ENCODE measurements around the gene RACGAP1.

Gene RACGAP1

DNA sequence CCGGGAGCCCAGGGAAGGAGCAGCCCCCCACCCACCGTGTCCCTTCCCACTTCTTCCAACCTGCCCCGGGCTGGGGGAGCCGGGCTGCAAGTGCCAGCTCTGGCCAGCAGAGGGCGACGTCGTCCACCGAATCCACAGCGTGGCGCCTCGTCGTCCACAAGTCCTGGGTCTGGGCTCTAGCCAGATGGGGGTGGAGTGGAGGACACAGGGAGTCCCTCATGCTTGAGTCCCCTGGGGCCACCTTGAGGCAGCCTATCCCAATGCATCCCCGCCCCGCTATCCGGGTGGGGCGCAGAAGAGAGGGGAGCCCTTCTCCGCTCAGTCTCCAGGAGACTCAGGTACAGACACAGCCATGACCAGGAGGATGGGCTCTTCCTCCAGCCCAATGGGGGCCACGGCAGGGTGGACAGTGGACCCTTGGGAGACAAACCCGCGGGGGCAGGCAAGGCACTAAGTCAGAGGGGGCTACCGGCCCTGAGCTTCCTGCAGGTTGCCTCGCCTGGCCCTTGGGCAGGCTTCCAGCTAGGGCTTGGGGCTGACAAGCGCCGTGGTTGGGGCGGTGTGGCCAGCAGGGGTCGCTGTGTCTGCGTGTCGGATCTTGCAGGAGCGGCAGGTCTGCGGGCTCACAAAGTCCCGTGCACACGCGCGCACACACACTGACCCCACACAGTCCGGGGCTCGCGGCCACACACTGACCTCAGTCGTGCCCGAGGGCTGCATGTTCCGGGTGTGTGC is 58.1 kb downstream of the RACGAP1 start:
- DNase-seq, result peak; percentile 60 to 69

DNA sequence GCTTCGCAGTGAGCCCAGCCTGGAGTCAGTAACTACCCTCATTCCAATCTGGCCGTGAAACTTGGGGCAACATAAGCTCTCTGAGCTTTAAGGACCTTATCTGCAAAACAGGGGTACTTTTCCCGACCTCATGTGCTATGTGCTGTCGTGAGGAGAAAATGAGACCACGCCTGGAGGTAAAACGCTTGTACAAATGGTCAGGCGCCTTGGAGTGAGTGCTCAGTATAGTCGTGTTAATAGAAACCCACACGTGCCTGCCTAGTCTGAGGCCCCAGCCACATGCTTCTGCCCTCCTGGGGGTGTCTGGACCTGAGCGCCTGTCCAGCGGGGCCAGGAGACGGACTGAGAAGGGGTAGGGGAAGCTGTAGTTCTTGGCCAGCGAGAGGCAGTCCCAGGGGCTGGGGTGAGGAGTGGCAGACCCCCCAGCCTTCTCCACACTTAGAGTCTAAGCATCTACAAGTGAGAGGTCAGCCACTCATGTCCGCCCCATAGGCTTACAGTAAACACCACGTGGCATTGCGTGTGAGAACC is 58.7 kb downstream of the RACGAP1 start:
- no peak for DNase-seq

DNA sequence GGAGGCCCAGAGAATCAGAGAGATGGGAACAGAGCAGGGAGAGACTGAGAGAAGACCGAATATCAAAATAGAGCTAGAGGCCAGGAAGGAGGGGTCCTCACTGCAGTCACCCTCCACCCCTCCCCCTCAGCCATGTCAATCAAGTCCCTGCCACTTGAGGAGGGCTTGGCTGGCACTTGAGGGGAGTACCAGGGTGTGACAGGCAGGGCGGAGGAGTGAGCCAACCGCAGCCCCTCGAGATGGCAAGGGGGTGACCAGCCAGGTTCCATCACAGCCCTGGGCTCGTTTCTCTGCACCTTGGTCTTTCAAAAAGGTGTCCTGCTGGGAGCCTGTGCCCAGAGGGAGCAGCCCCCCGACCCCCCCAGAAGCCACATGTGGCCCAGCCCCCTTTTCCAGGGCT is 59.5 kb downstream of the RACGAP1 start:
- no peak for DNase-seq

DNA sequence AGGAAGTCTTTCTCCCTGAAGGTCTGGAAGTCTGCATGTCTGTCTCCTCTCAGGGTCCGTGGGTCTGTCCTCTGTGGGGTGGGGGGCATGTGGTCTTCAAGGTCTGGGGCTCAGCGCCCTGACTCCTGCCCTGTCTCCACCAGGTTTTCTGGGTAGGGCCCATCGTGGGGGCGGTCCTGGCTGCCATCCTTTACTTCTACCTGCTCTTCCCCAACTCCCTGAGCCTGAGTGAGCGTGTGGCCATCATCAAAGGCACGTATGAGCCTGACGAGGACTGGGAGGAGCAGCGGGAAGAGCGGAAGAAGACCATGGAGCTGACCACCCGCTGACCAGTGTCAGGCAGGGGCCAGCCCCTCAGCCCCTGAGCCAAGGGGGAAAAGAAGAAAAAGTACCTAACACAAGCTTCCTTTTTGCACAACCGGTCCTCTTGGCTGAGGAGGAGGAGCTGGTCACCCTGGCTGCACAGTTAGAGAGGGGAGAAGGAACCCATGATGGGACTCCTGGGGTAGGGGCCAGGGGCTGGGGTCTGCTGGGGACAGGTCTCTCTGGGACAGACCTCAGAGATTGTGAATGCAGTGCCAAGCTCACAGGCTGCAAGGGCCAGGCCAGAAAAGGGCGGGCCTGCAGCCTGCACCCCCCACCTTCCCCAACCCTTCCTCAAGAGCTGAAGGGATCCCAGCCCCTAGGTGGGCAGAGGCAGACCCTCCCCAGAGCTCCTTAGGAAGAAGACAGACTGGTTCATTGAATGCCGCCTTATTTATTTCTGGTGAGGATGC is 60.3 kb downstream of the RACGAP1 start:
- no peak for DNase-seq

DNA sequence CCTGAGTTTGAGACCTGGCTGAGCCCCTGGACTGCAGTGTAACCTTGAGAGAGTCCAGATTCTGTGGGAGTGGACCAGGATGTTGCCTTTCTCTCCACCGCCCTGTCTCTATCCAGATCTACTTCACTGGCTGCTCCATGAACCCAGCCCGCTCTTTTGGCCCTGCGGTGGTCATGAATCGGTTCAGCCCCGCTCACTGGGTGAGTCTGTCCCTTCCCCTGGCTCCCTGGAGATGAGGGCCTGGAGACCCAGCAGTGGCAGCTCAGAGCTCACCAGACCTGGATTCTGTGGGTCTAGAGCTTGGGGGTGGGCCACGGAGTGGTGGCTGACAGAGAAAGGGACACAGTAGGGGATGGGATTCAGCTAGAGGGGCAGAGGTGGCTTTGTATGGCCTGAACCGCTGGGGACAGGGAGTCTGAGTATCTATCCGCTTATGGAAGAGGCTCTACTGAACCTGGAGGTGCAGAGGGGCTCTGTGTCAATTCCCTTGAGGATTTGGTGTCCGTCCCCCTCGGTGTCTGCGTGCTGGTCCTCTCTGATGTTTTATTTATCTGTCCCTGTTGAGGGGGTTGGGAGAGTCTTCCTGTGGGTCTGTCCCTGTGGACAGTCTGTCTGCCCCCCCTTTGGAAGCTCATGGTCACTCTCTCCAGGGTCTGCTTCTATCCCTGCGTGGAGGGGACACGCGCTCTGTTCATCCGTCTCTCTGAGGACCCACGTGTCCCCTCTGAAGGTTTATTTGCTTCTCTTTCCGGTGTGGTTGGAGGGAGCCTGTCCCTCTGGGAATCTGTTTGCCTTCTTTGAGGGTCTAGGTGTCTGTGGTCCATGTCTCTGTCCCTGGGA is 61.1 kb downstream of the RACGAP1 start:
- DNase-seq, result no peak

DNA sequence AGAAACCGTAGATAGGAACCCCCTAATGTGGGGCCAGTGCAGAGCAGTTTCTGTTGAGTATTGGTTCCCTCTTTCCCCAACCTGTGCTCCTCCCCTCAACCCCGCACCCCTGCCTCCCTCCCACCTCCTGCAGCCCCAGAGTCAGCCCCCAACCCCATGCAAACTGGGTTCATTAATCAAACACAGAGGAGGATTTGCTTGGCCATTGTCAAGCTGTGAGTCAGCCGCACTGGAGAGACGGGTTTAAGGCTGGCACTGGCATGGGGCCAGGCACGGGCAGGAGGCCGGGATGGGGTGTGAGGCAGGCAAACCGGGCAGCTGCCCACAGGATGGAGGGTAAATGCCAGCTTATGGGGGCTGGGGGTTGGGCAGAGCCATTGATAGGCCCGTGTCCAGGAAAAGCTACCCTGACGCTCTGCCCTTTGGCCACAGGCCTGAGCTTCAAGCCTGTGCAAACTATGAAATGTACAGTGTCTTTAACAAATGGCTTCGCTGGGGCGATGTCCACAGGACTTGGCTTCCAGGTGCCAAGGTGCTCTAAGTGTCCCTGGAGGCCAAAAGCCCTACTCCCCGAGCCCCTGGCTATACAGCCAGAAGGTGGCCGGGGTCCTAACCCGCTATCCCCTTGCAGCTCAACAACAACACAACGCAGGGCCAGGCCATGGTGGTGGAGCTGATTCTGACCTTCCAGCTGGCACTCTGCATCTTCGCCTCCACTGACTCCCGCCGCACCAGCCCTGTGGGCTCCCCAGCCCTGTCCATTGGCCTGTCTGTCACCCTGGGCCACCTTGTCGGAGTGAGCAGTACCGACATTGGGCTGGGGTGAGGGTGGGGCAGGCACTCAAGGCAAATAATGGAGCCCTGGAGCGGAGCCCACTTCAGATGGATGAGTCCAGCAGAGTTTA is 62.2 kb downstream of the RACGAP1 start:
- no peak for DNase-seq

DNA sequence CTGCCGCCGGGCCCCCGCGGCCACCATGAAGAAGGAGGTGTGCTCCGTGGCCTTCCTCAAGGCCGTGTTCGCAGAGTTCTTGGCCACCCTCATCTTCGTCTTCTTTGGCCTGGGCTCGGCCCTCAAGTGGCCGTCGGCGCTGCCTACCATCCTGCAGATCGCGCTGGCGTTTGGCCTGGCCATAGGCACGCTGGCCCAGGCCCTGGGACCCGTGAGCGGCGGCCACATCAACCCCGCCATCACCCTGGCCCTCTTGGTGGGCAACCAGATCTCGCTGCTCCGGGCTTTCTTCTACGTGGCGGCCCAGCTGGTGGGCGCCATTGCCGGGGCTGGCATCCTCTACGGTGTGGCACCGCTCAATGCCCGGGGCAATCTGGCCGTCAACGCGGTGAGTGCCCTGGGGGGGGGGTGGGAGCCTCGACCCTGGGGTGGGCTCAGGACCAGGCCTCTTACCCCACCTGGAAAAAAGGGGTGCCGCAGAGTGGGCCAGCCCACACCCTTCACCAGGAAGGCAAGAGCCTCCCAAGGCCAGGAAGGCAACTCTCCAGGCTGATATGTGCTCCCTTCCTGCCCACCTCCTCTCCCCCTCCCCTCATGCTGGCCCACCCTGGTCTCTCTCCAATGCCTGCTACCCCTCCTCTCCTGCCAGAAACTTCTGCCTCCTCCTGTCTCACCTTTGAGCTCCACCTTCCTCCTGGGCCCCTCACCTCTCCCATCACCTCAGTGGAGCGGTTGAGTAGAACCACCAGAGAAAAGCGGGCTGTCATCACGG is 63.1 kb downstream of the RACGAP1 start:
- DNase-seq, result no peak

DNA sequence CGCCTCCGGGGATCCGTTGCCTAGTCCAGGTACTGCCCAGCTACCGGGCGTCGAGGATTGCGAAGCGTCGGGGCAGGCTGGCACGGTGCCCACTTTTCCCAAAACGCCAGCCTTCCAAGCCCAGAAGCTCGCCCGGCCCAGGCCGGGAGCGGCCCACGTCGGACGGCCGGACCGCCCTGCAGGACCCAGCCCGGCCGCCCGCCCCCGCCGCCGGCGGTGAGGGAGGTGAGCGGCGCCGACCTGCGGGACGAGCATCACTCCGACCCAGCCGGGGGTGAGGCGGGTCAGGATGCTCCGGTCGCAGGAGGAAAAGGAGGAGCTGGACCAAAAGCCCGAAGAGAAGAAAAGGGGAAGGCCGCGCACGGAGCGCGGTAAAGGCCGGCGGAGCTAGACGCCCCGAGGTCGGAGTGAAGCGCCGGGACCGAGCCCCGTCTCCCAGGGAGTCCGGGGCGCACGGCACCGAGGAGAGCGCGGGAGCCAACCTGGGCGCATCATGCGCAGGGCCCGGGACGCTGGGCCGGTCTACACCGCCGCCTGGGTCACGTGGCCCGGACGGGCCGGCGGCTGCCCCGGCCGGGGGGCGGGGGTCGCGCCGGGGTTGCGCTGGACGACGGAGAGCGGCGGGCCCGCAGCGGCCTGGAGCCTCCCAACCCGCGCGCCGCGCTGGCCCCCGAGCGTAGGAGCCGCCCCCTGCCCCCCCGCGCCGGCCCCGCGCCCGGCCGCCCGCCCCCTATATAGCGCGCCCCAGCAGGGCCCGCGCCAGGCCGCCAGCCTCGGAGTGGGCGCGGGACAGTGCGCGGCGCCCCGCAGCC is 64.0 kb downstream of the RACGAP1 start, which contains the start of gene AQP5:
AQP5 (plus strand) TSS at position 762 of the 812 bp plus-strand sequence. CDS start 146 bp downstream, outside the sequence.
- DNase-seq, result no peak

DNA sequence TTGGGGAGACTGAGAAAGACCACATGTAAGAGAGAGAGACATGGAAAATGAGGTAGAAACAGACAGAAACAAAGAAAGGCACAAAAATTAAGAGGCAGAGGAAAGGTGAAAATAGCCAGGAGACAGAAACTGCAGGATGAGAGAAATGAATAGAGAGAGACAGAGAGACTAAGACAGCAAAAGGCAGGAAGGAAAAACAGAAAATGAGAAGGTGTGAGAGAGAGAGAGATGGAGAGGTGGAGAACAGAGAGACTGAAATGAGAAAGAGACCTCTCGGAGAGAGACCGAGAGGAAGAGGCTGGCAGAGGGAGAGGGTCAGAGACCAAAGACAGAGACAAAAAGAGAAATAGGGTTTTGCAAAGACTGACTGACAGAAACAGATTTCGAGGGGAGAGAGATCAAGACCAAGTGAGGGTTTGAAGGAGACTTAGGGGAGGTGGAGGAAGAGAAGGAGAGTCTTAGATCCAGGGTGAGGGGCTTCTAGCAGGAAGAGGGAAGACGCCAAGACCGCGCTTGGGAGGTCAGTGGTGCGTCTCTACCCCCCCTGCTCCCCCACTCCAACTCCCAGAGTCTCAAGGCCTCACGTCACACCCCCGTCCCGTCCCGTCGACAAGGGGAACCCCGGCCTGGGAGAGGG is 64.7 kb downstream of the RACGAP1 start:
- DNase-seq, result no peak

DNA sequence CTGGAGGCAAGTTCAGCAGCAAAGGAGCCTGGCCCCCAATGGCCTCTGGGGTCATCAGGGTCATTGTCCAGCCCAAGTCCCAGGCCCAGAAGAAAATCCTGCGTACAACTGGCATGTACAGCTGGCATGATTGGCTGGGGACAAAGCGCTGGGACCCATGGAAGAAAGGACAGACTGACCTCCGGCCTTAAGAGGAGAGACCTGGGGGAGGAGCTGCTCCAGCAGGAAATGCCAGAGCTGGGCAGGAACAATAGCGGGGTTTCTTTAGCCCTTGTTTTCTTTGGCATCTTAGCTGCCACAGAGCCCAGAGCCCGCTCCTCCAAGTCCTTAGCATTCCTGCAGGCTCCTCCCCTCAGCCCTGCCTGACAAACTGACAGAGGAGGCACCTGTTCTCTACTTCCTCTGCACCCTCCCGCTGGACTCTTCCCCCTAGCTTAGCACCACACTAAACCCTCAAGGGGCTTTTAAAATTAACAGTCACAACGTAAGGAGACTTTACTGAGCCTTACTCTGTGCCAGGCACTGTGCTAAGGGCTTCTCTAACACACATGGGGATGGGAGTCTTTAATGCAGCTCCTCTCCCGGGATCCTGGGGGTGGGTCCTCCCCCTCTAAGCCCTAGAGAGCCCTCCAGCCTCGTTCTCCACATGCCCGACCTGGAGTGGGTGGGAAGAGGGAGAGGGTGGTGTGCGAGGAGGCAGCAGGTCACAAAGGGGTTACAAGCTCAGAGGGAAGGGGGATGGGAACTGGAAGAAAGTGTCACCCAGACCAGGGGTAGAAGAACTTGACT is 65.4 kb downstream of the RACGAP1 start:
- peak; percentile 22 to 37 for DNase-seq

DNA sequence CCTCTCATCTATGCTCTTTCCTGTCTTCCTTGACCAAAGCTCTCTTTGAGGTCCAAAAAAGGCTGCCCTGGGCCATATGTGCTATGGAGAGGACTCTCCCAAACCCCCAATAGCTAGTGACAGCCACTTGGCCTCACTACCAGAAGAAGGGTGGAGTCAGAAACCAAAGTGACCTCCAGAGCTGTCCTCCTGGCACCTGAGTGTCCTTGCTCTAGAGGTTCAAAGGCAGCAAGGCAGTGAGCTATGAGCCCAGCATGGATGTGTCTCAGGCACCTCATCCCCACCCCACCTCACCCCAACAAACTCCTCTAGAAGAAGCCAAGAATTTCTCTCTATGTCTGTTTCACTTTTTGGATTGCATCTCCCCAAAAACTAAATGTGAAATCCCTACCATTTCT is 67.7 kb downstream of the RACGAP1 start:
- DNase-seq, result no peak

DNA sequence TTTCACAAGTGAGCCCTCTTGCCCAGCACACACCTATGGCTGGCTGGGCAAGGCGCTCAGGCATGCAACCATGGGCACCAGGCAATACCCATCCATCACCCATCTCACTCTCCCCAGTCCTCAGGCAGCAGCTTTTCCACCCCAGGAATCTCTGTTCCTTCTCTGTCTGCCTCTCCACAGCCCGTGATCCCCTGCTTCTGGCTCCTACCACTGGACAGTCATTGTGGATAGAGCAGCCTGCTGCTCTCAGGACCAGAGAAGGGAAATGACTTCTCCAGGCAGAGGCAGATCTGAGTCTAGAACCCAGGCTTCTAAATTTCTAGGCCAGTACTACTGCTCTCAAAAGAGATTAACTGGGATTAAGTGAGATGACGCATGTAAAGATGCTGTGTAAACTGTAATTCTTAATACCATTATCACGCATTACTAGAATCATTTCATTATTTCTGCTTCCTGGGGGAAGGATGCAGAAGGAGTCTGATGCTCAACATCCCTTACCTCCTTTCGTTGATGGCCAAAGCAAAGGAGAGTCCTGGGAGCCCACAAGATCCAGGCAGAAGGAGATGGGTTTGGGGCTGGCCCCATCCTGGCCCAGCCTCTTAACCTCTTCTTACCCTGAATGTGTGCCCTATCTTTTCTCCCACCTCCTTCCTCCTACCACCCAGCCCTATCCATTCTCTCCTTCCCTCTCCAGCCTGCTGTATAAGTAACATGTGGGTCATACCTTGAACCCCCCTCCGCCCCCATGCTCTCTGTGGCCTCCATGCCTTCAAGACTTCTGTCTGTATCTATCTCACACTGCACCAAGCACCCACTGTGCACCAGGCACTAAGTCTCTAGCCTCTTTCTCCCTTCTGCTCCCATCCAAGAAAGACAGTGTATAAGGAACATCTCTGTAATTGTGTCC is 68.4 kb downstream of the RACGAP1 start:
- DNase-seq, result no peak

DNA sequence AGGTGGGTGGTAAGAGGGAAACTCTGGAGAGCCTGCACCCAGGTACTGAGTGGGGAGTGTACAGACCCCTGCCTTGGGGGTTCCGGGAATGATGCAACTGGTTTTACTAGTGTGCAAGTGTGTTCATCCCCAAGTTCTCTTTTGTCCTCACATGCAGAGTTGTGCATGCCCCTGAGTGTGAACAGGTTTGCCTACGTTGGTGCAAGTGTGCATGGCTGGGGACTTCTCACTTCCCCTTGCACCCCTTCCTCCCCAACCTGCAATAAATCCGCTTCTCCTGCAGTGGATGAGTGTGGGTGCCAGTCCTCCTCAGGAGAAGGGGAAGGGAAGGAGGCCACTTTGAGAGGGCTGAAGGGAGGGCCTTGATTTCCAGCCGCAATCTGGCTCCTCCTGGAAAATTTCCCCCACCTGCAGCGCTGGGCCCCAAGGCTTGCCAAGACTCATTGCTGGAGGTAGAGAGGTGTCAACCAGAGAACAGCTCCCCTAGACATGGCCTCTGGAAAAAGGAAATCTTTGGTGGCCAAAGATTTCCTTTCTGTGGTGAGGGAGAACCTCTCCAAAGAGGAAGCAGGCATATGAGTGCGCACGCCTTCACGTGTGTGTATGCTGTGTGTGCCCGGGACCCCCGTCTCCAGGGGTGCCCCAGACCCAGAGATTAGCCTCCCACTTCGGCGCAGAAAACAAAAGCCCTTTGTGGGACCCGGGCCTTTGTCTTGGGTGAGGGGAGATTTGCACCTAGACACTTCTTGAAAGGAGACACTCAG is 69.2 kb downstream of the RACGAP1 start:
- DNase-seq, result peak; percentile 40 to 50

DNA sequence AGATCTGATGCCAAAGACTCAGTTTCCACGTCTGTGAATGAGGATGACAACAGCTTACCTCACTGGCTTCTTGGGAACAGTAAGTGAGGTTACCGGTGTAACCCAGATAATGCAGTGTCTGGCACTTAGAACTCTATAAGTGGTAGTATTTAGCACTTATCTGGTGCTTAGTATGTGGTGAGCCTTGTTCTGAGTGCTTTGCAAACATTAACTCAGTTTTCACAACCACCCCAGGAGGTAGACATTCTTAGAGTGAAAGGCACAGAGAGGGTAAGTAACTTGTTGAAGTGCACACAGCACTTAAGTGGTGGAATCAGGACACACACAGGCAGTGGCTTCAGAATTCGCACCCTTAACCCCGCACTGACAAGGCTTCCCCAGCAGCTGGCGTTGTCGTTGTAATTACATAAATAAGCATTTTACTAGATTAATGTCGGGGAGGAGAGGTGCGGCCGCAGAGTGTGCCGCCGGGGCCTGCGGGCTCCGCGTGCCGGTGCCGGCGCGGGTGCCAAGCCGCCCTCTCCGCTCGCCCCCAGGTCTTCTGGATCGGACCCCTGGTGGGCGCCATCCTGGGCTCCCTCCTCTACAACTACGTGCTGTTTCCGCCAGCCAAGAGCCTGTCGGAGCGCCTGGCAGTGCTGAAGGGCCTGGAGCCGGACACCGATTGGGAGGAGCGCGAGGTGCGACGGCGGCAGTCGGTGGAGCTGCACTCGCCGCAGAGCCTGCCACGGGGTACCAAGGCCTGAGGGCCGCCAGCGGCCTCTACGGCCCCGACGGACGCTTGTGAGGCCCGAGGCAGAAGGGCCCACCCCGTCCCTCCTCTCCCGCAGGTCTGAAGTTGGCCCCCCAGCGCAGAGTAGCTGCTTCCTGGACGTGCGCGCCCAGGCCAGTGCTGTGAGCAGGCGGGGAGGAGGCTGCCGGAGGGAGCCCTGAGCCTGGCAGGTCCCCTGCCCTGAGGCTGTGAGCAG is 70.1 kb downstream of the RACGAP1 start:
- DNase-seq, result no peak

DNA sequence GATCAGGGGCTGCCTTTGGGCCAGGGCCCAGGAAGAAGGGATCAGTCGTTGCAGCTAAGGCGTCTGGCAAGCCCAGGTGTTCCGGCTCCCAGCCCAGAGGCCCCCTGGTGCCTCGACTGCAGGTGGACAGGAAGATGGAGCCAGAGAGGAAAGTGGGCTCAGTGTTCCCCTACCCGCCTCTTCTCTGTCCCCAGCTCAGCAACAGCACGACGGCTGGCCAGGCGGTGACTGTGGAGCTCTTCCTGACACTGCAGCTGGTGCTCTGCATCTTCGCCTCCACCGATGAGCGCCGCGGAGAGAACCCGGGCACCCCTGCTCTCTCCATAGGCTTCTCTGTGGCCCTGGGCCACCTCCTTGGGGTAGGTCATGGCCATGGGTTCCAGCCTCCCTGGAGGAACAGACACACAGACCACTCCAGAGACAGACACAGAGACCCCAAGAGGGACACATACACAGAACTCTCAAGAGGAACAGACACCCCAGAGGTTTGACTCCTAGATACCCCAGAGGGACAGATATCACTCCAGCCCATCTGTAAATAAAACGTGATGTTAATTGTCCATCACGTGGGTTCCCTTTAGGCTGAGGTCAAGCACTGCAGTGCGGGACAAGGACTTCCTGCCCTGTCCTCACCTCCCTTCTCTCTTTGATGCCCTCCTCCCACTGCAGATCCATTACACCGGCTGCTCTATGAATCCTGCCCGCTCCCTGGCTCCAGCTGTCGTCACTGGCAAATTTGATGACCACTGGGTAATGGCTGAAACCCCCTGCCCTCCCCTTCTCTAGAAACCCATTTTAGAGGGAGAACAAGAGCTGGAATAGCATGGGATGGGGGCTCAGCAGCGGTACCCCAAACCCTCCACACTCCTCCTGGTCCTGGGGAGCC is 71.1 kb downstream of the RACGAP1 start:
- no peak for DNase-seq
